Daoy (cell line): ENCODE measurements around the gene ZCWPW1. TPM values are rescaled to one million over a fixed set of nuclear protein-coding genes. Genes with fewer than 3 reads are reported as not detected.
A peak's percentile ranks its signal among the peaks of the same experiment; 100 is the strongest.
"Not testable (repeated sequence)": the region's sequence is repeated elsewhere in the genome, so short reads cannot be mapped to it uniquely, and the experiment has no call there.

Experiments
- DNase-seq: peaks from one replicate; pipeline ENCODE4 v3.0.0-alpha.2; 2015; ENCODE audit warnings: low read depth
- total RNA-seq: library from RNA; depleted of rRNA; stranded (reverse); fragments of >200 nt; shearing (Covaris generic); gene quantifications from 2 replicates; pipeline ENCODE4 v1.2.3, GENCODE V29; 2014

Gene ZCWPW1
- total RNA-seq, 1 experiment from 2014 or later, result 5.2 TPM

DNA sequence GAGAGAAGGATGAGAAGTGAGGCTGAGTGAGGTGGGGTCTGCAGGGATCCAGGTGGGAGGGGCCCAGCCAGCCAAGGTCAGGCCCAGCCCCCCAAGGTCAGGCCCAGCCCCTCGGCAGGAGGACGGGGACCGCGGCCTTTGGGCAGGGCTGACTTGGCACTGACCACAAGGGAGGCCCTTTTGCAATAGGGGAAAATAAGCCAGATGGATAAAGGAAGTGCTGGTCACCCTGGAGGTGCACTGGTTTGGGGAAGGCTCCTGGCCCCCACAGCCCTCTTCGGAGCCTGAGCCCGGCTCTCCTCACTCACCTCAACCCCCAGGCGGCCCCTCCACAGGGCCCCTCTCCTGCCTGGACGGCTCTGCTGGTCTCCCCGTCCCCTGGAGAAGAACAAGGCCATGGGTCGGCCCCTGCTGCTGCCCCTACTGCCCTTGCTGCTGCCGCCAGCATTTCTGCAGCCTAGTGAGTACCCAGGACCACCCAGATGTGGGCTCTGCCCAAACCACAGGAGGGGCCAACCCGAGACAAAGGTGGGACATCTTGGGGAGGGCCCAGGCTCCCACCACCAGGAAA, 55.2 kb downstream of the ZCWPW1 start, which contains the start of gene PILRA:
PILRA (plus strand) TSS at position 227 of the 571 bp plus-strand sequence; CDS start at position 397, 170 bp downstream.
- no peak for DNase-seq

- no peak for DNase-seq
Measured at GRCh38 chr7:100372694-100373093, 55.8 kb downstream of the ZCWPW1 start.

GRCh38 chr7:100372256-100372655, 56.2 kb downstream of the ZCWPW1 start:
- peak; percentile 63 for DNase-seq

GRCh38 chr7:100371561-100372171, 56.8 kb downstream of the ZCWPW1 start:
- no peak for DNase-seq

DNA sequence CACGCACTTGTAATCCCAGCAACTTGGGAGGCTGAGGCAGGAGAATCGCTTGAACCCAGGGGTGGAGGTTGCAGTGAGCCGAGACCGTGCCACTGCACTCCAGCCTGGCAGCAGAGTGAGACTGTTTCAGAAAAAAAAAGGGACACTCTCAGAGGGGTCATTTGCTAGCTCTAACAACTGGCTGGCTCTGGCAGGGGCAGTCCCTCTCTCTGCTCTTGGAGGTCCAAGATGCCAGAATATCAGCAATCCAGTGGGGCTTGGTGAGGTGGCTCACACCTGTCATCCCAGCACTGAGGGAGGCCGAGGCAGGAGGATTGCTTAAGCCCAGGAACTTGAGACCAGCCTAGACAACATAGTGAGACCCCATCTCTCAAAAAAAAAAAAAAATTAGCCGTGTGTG, 57.8 kb downstream of the ZCWPW1 start:
- no peak for DNase-seq

DNA sequence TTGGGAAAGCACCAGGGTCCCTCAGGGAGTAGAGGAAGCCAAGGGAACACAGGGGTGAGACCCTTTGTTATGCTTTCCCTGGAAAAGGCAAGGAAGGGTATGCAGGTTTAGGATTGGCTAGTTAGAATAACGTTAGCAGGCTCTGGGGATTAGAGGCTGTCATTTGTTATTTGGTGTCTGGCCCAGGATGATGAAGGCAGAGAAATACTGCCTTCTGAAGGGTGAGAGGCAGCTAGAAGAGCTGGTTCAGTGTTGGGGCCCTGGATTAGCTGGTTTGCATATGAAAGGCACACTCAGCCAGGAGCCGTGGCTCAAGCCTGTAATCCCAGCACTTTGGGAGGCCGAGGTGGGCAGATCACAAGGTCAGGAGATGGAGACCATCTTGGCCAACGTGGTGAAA, 58.2 kb downstream of the ZCWPW1 start:
- no peak for DNase-seq

GRCh38 chr7:100369105-100369504, 59.4 kb downstream of the ZCWPW1 start:
- no peak for DNase-seq

DNA sequence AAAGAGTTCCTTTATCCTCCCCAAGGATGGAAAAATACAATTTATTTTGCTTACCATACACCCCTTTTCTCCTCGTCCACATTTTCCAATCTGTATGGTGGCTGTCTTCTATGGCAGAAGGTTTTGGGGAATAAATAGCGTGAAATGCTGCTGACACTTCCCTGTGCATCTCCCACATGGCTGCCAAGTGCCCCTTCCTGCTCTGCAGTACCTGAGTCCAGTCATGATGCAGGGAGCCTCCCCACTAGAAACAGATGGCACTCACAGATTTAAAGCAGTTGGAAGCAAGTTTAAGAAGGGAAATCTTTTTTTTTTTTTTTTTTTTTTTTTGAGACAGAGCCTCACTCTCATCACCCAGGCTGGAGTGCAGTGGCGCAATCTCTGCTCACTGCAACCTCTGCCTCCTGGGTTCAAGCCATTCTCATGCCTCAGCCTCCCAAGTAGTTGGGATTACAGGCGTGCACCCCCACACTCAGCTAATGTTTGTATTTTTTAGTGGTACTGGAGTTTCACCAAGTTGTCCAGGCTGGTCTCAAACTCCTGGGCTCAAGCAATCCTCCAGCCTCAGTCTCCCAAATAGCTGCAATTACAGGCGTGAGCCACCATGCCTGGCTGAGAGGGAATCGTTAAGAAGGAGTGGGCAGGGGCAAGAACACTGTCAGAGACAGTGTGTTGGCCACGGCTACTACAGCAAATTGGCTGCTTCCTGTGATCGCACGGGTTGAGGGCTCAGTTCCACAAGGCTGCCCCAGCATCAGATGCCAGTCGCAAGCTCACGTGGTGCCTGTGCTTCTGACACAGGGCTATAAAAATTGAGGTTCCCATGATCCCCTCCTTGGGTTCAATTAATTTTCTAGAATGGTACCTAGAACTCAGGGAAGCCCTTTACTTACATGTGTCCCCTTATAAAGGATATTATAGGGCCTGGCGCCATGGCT, 60.6 kb downstream of the ZCWPW1 start:
- no peak for DNase-seq

- DNase-seq, result no peak
Measured at GRCh38 chr7:100367251-100367620, 61.3 kb downstream of the ZCWPW1 start.

DNA sequence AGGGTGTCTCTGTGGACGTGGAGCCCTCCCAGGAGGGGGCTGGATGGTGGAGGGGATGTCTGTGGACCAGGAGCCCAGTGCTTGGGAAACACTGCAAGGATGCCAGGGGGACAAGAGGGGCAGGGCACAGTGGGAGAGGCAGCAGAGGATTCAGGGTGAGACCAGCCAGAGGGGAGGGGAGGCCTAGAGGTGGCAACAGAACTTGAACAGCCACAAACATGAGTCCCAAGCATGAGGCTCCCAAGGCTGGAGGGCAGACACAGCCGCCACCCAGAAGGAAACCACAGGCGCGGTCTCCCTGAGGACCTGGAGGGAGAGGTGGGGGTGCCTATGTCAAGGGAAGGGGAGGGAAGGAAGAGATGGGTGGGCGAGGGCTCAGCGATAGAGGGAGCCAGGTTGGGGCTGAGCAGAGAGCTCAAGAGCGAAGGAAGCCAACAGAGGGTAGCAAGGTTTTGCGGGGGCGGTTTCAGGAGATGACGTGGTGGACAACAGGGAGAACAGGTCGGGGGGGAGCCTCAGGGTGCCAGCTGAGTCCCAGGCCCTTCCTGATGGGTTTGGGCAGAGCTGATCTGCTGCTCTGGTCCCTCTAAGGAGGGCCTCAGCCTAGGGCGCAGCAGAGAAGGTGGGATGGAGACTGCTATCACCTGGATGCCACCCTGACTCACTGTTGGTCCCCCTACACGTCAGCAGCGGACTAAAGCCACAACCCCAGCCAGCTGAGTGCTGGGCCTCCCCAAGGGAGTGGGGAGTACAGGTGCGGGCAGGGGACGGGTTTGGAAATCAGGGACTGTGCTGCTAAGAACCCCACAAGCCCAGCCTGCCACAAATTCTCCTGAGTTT, 61.9 kb downstream of the ZCWPW1 start:
- no peak for DNase-seq

DNA sequence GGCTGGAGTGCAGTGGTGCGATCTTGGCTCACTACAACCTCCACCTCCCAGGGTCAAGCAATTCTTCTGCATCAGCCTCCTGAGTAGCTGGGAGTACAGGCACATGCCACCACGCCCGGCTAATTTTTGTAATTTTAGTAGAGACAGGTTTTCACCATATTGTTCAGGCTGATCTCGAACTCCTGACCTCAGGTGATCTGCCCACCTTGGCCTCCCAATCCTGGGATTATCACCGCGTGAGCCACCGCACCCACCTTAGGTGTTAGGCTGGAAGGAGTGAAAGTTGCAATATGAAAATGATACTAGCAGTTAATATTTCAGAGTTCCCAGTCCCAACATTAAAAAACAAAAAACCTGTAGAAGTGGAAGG, 62.5 kb downstream of the ZCWPW1 start:
- DNase-seq, result not testable (repeated sequence)

DNA sequence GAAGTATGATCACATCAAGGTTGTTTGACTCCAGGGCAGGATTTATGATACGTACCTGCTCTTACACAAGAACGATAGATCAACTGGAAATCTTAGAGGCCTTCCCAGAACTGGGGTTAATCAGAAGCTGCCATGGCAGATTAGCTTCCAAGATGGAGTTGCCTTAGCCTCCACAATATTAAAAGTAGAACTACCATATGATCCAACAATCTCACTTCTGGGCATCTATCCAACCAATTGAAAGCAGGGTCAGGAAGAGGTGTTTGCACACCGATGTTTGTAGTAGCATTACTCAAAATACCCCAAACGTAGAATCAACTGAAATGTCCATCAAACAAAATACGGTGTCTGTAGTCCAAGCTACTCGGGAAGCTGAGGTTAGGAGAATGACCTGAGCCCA, 64.0 kb downstream of the ZCWPW1 start:
- DNase-seq, result no peak

DNA sequence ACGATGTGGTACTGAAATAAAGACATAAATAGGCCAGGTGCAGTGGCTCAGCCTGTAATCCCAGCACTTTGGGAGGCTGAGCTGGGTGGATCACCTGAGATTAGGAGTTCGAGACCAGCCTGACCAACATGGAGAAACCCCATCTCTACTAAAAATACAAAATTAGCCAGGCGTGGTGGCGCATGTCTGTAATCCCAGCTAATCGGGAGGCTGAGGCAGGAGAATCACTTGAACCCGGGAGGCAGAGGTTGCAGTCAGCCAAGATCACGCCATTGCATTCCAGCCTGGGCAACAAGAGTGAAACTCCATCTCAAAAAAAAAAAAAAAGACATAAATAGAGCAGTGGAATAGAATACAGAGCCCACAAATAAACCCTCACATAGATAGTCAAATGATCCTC, 64.7 kb downstream of the ZCWPW1 start:
- not testable (repeated sequence) for DNase-seq

GRCh38 chr7:100363098-100363497, 65.4 kb downstream of the ZCWPW1 start:
- DNase-seq, result no peak

DNA sequence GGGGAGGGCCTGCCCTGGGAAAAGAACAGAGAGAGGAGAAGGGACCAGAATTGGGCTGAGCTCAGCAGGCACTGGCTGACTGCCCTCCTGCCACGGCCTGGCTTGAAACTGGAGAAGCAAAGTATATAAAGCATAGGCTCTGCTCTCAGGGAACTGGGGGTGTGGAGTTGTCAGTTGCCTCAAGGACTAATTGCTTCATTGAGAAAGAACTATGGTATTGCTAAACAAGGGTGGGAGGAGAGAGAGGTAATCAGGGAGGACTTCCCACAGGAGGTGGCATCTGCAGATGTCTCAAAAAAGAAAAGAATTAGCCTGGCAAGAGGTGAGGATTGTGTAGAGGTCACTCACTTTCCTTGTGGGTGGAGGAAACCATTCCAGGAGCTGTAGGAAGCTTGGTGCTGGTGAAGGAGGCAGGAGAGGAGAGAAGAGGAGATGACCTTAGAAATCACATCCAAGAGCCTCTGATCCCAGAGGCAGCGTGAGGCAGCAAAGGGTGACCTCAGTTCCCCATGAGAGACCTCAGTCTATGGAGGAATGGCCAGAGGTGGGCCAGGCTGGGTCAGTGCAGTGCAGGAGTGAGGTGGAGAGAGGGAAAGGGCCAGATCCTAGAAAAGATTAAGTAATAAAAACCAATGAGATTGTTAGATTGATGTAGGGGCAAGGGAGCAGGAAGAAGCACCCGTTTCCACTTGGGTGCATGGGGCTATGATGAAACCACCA, 68.2 kb downstream of the ZCWPW1 start:
- no peak for DNase-seq

GRCh38 chr7:100358857-100359212, 69.7 kb downstream of the ZCWPW1 start:
- DNase-seq, result no peak

DNA sequence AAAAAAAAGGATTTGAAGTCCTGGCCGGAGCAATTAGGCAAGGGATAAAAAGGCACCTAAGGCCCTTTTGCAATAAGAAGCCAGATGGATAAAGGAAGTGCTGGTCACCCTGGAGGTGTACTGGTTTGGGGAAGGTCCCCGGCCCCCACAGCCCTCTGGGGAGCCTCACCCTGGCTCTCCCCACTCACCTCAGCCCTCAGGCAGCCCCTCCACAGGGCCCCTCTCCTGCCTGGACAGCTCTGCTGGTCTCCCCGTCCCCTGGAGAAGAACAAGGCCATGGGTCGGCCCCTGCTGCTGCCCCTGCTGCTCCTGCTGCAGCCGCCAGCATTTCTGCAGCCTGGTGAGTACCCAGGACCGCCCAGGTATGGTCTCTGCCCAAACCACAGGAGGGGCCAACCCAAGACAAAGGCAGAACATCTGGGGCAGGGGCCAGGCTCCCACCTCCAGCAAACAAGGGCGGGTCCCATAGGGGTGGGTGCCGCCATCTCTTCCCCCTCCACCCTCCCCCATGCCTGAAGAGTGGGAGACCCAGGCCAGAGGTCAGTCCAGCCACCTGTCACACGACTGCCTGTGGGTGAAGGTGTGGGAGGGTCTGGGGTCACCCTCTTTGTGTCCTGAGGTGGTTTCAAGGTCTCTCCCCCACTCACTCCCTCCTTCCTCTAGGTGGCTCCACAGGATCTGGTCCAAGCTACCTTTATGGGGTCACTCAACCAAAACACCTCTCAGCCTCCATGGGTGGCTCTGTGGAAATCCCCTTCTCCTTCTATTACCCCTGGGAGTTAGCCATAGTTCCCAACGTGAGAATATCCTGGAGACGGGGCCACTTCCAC, 70.3 kb downstream of the ZCWPW1 start, which contains the start of gene PILRB:
PILRB (plus strand) TSS at position 91 of the 830 bp plus-strand sequence; CDS start at position 277, 186 bp downstream.
- no peak for DNase-seq

GRCh38 chr7:100357131-100357561, 71.4 kb downstream of the ZCWPW1 start:
- DNase-seq, result no peak

DNA sequence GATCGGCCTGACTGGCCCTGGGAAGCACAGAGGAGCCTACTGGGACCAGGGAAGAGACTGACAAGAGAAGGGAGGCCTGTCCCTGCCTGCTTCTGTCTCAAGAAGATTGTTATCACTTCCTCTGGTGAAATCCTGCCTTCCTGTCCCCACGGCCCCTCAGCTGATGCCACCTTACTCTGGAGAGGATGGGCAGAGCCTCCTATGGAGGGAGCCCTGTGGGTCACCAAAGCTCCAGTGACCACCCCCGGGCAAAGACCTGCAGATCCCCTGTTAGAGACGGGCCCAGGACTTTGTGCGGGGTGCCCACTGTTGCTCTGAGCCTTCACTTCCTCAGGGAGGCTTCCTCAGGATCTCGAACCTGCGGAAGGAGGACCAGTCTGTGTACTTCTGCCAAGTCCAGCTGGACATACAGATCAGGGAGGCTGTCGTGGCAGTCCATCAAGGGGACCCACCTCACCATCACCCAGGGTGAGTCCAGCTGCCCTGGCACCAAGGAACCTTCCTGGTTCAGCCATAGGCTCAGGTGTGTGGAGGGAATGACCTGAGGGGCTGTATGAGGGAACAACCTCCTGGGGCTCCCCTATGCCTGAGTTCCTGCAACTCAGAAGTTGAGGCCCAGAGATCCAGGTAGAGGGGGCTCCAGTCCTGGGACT, 72.0 kb downstream of the ZCWPW1 start:
- DNase-seq, result no peak
